GM12878 (cell line): ENCODE results near the gene TIAM1. TPM values are rescaled to one million over a fixed set of nuclear protein-coding genes. Genes with fewer than 3 reads are reported as not detected.

ENCODE experiments used
- ATAC-seq: fragments of 200-7000 bp; cut with Tn5 transposase; 3 replicates; pipeline ENCODE4 v1.9.1; 2020; ENCODE audit warnings: mild to moderate bottlenecking, moderate library complexity
- BruUV-seq: library from RNA; stranded (reverse); fragments of 400-500 nt; replicated peaks from 2 replicates; lab custom pipeline; 2021; lab: Mats Ljungman, UMichigan
- CTCF ChIA-PET: fragments of 300-600 bp; sonication (Branson Sonifier 250); formaldehyde crosslinking; extraction: SDS; loops from one replicate; lab custom pipeline; 2021; ENCODE audit warnings: inconsistent platforms; lab: Yijun Ruan, JAX
- POLR2A ChIA-PET: fragments of 350-600 bp; formaldehyde crosslinking; extraction: SDS; loops from one replicate; lab custom pipeline; 2021; ENCODE audit warnings: inconsistent platforms; lab: Charles Lee
- RAD21 ChIA-PET: fragments of 300-600 bp; sonication (Branson Sonifier 250); formaldehyde crosslinking; loops from one replicate; lab custom pipeline; 2023; ENCODE audit warnings: antibody characterized with exemption; ENCODE audit not compliant: unreplicated experiment; lab: Charles Lee
- SMC1A ChIA-PET: fragments of 300-600 bp; sonication (Branson Sonifier 250); formaldehyde crosslinking; loops from one replicate; lab custom pipeline; 2023; ENCODE audit not compliant: unreplicated experiment, uncharacterized antibody; lab: Charles Lee
- DNase-seq: peaks from one replicate; pipeline ENCODE4 v3.0.0-alpha.2; 2011; ENCODE audit warnings: low read depth, low spot score
- FAIRE-seq: peaks from 3 replicates; lab custom pipeline; 2011; peaks lifted over from hg19 to GRCh38; lab: Jason Lieb, UNC
- H2AFZ ChIP-seq: 2 replicates; pipeline ENCODE4 v1.6.0; 2011; ENCODE audit warnings: low read depth, low read length, control low read depth; ENCODE audit not compliant: control insufficient read depth
- H3K27ac ChIP-seq: 2 replicates; pipeline ENCODE4 v1.5.1; 2011; ENCODE audit warnings: control low read depth; ENCODE audit not compliant: control insufficient read depth, insufficient read depth
- H3K27me3 ChIP-seq, 2 experiments: replicated peaks in 1 of 2; 2 replicates each; pipeline versions ENCODE4 v1.6.0 to v1.6.1; 2011; ENCODE audit warnings: low read length in 1 of 2; ENCODE audit not compliant: control insufficient read depth in 2 of 2, insufficient read depth in 2 of 2
- H3K36me3 ChIP-seq, 2 experiments: 2 replicates each; pipeline ENCODE4 v1.5.1; 2011; ENCODE audit warnings: low read length in 1 of 2; ENCODE audit not compliant: control insufficient read depth in 2 of 2, insufficient read depth in 2 of 2
- H3K4me1 ChIP-seq: 2 replicates; pipeline ENCODE4 v1.6.1; 2011; ENCODE audit warnings: mild to moderate bottlenecking, low read length, moderate library complexity, mixed read lengths; ENCODE audit not compliant: control insufficient read depth, insufficient read depth
- H3K4me2 ChIP-seq: 2 replicates; pipeline ENCODE4 v1.6.0; 2011; ENCODE audit warnings: control low read depth; ENCODE audit not compliant: control insufficient read depth, insufficient read depth
- H3K4me3 ChIP-seq: fragments of 200-600 bp; sonication (generic); 2 replicates; pipeline ENCODE4 v1.5.1; 2016
- H3K79me2 ChIP-seq: 2 replicates; pipeline ENCODE4 v1.6.0; 2011; ENCODE audit warnings: low read length; ENCODE audit not compliant: control insufficient read depth, insufficient read depth
- H3K9ac ChIP-seq: 2 replicates; pipeline ENCODE4 v1.8.0; 2011; ENCODE audit warnings: low read length, control low read depth, mixed read lengths; ENCODE audit not compliant: control insufficient read depth, insufficient read depth
- H3K9me3 ChIP-seq: replicated peaks from 3 replicates; pipeline ENCODE4 v1.5.1; 2011; ENCODE audit warnings: mild to moderate bottlenecking, low read length; ENCODE audit not compliant: control insufficient read depth, insufficient read depth
- H4K20me1 ChIP-seq: 2 replicates; pipeline ENCODE4 v1.6.0; 2011; ENCODE audit not compliant: control insufficient read depth, insufficient read depth
- BRCA1 ChIP-seq: IDR thresholded peaks from 2 replicates; pipeline ENCODE4 v1.6.1; 2011; ENCODE audit warnings: low read depth, low read length, improper control_type of control experiment
- MTA2 ChIP-seq: fragments of 450-650 bp; IDR thresholded peaks from 2 replicates; pipeline ENCODE4 v1.6.1; 2016; ENCODE audit warnings: low read depth, mild to moderate bottlenecking, moderate library complexity
- NFYB ChIP-seq: IDR thresholded peaks from 2 replicates; pipeline ENCODE4 v1.6.1; 2011; ENCODE audit warnings: low read depth, mild to moderate bottlenecking, low read length, improper control_type of control experiment, moderate library complexity; ENCODE audit not compliant: insufficient read depth
- REST ChIP-seq: IDR thresholded peaks from 2 replicates; pipeline ENCODE4 v1.6.1; 2012; ENCODE audit warnings: mild to moderate bottlenecking, low read depth, low read length
- SMARCA5 ChIP-seq: fragments of 450-650 bp; IDR thresholded peaks from 2 replicates; pipeline ENCODE4 v1.6.1; 2017; ENCODE audit warnings: mild to moderate bottlenecking
- SUPT20H ChIP-seq: IDR thresholded peaks from 2 replicates; pipeline ENCODE4 v1.6.1; 2011; ENCODE audit warnings: low read depth, mild to moderate bottlenecking, low read length, moderate library complexity, borderline replicate concordance; ENCODE audit not compliant: control insufficient read depth
- TARDBP ChIP-seq: IDR thresholded peaks from 2 replicates; pipeline ENCODE4 v1.6.1; 2016; ENCODE audit warnings: borderline replicate concordance
- WGBS: methylation state at CpG from one replicate; pipeline ENCODE4 v1.1.6; 2016; ENCODE audit warnings: low lambda C conversion rate; ENCODE audit not compliant: insufficient replicate concordance, insufficient coverage; ENCODE audit errors: missing lambda C conversion rate; 5-methylcytosine and 5-hydroxymethylcytosine counted together
- in situ Hi-C: fragments of 300-500 bp; cut with MboI; formaldehyde crosslinking; loops from 9 replicates; pipeline ENCODE4 v1.14.3; 2018; ENCODE audit warnings: mixed read lengths
- intact Hi-C: fragments of 100-400 bp; cut with micrococcal nuclease; formaldehyde crosslinking; loops from one replicate; pipeline ENCODE4 v1.14.2; 2022; ENCODE audit not compliant: unreplicated experiment
- polyA plus RNA-seq, 11 experiments: library from polyadenylated mRNA; depleted of rRNA in 4 of 11; unstranded in 6 of 11; stranded (reverse) in 5 of 11; fragments of >200 nt; fragmentation: Nextera tagmentation in 4 of 11; fragmentation: Illumina TruSeq in 1 of 11; extraction: Ambion mirVana in 4 of 11; extraction: Trizol in 1 of 11; gene quantifications; 1 replicate in 1 of 11; 2 replicates in 10 of 11; pipeline versions ENCODE4 v1.2.1 to v1.2.3, GENCODE V29; 2011 to 2016; ENCODE audit warnings: inconsistent platforms in 2 of 11, missing spikeins in 2 of 11, low read depth in 1 of 11
- total RNA-seq, 4 experiments: library from RNA; depleted of rRNA in 3 of 4; stranded (reverse); fragments of >200 nt in 3 of 4; fragmentation: Illumina TruSeq in 1 of 4; extraction: Trizol in 1 of 4; gene quantifications; 2 replicates each; pipeline versions ENCODE4 v1.2.1 to v1.2.3, GENCODE V29; 2013 to 2021

TIAM1 gene
- total and polyA plus RNA-seq, 10 of the 15 experiments (the other 5 are each of a cell fraction or from before 2014, with no cell fraction given): 0.31 to 35.9 (median 0.78) TPM

GRCh38 chr21:31251686-31252085, 92.4 kb downstream of the TIAM1 start:
- H3K36me3 ChIP-seq: no peaks in the 10 kb centered on the region
- DNase-seq: no peak
- H3K4me1 ChIP-seq: no peaks in the 10 kb centered on the region
- TF ChIP-seq TARDBP (no peak), MTA2 (no peak), REST (no peak), SMARCA5 (no peak), NFYB (no peak), BRCA1 (no peak), SUPT20H (no peak)
- ChIA-PET POLR2A (no interaction called here), SMC1A (interaction anchor here (0.6 to 1.5 kb wide), 5 partner anchors 11 to 112 kb away, joined by 3 to 4 read pairs (median 3); no protein-coding TSS in a partner anchor), RAD21 (no interaction called here), CTCF (interaction anchor here (0.5 kb wide), 1 partner anchor 18 kb away, joined by 3 read pairs; no protein-coding TSS in a partner anchor)
- H3K4me2 ChIP-seq: no peak overlapping the region
- intact Hi-C loops (no loop called here), in situ Hi-C loops (no loop called here)
- FAIRE-seq: no peak
- no peak for ATAC-seq
- no peak overlapping the region for H3K9ac ChIP-seq
- no peaks in the 10 kb centered on the region for H3K9me3 ChIP-seq
- H2AFZ ChIP-seq: no peak overlapping the region
- H4K20me1 ChIP-seq: no peaks in the 10 kb centered on the region
- H3K27ac ChIP-seq: no peak overlapping the region
- no peaks in the 10 kb centered on the region for H3K27me3 ChIP-seq
- 78% methylated on average over 28 of the region's 28 CpGs for WGBS
- no peaks in the 10 kb centered on the region for H3K79me2 ChIP-seq
- no peak overlapping the region for H3K4me3 ChIP-seq
- no TSS peak for BruUV-seq
